Islet of Langerhans (tissue), 1 donor: Measurements from ENCODE around the gene ADRA2A.

Source experiments
- FAIRE-seq: peaks from one replicate; lab custom pipeline; 2011; peaks lifted over from hg19 to GRCh38; lab: Jason Lieb, UNC

ADRA2A gene

DNA sequence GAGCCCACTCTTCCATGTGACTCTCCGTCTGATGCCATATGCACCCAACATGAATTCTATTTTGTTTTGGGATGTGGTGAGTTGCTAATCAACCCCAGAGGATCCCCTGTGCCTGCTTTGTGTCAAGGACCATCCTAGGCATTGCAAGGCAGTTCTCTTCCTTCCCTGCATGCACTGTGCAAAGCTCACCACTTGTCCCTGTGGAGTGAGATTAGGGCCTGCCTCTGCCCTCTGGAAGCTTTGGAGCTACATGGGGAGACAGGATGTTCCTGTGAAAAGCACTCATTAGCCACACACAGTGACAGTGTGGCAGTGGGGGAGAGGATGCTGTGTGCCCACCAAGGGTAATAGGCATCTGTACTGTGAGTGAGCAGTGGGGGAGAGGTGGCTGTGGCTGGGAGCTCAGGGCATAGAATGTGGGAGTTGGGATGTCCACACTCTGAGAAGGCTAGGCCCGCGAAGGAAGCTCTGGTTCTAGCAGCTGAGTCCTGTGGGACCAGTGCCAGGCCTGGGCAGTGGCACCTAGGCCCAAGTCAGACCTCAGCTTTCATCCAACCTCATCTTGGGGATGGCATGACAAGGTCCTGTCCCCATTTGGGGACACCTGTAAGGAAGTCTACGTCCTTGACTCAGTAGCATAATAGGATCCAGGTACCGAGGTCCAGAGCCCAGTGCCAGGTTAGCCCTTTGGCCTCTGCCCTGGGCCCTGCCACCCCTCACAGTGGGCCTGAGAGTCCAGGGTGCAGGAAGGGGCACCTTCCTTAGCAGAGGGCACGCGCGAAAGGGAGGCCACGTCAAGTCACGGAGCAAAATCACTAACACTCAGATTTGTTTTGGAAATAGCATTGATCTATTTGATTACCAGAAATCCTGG is 6.6 kb downstream of the ADRA2A start:
- FAIRE-seq: no peak

DNA sequence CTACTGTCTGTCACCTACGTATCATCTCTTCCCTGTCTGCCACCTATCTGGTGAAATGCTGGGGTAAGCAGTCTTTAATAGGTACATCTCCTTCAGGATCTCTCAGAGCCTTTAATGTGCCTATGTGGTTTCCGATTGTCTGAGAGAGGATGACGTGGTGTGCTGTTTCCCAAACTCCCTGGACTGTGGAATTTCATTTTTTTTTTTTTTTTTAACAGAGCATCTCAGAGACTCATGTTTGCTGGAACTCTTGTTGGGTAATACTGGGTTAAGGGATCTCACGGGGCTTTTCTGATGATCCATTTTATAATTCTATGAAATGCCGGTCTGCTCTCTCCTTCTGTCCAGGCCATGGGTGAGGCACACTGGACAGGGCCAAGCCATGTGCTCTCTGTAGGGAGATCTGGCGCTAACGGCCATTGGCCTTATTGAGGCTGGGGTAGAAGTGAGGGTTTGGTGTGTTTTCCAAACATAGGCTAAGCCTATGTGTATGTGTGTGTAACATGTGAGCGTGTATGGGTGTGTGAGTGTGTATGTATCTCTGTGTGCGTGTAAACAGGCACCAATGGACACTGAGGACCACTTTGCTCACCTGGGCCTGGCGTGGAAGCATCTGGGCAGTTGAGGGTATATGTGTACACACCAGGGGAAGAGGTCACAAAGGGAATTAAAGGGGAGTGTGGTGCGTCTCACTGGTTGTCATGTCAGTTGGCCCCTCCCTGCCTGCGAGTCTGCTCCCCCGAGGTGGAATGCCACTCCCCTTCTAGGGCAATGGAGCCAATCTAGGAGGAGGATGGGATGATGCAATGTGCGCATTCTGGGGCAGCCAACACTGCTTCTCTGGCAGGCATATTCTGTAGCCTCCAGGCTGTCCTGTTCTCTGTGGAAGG is 7.8 kb downstream of the ADRA2A start:
- no peak for FAIRE-seq

DNA sequence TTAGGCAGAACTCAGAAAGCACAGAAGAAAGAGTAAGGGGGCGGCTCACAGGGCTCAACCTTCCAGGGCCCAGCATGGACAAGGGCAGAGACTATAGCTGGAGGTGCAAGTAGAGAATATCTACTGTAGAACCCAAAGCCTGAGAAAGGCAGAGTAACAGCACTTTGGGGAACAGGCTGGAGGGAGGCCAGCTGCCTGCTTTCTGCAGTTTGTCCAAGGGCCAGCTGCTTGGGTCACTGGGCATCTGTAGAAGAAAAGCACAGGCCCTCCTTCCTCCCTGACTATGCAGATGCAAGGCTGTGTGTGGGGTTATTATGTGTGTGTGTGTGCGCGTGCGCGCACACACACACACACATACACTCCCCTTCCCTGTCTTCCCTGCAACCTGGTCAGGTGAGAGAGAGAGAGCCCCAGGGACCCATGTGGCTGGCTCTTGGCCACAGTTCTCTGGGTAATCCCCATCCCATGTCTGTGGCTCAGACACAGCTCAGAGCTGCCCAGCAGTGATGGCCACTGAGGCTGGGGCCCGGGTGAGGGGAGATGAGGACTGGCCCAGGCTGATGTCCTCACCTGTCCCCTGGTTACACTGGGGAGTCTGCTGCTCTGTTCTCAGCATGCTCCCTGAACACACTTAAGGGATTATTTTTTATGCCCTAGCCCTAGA is 9.0 kb downstream of the ADRA2A start:
- FAIRE-seq: no peak

DNA sequence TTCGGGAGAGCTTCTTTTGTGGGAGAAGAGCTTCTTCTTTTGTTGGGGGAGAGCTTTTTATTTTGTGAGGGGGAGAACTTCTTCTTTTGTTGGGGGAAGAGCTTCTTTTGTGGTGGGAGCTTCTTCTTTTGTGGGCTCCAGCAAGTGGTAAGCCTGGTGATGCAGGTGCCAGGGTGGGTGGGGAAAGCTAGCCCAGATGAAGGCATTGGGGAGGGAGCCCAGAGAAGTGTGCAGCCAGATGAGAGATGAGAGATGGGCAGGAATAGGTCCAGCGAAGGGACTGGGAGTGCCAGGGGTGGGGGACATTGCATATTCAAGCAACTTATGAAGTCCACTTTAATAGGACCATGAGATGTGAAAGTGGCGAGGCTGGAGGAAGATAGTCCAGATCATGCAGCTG is 9.7 kb downstream of the ADRA2A start:
- no peak for FAIRE-seq

DNA sequence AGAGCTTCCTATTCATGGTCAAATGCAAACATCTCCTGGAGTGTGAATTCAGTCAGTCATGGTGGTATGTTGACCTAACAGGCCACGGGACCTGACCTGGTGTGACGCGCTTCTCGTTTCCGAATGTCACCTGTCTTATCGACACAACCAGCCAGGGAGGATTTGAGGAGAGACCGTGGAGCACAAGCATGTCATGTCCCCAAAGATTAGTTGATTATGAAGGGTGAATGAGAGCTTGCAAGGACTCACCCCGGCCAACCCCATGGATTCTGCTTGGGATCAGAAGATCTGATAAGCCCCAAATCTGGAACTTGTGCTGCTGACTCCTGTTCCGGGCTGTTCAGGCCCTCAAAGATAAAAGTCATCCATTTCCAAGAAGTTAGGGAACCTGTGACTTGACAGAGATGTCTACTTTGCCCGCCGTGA is 10.5 kb downstream of the ADRA2A start:
- FAIRE-seq: no peak

DNA sequence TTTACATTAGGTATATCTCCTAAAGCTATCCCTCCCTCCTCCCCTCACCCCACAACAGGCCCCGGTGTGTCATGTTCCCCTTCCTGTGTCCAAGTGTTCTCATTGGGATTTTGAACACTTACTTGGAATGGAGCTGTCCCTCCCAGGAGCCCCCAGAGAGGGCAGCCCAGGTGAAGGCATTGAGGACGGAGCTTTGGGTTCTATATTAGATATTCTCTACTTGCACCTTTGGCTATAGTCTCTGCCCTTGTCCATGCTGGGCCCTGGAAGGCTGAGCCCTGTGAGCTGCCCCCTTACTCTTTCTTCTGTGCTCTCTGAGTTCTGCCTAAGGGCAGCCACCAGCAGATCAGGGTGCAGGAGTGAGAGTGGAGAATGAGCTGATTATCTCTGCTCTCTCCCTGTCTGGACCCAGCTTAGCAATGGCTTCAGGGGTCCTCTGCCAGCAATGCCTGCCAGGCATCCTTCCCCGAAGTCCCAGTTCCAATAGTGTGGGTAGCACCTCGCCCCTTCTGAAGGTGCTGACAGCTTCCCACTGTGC is 11.2 kb downstream of the ADRA2A start:
- no peak for FAIRE-seq

DNA sequence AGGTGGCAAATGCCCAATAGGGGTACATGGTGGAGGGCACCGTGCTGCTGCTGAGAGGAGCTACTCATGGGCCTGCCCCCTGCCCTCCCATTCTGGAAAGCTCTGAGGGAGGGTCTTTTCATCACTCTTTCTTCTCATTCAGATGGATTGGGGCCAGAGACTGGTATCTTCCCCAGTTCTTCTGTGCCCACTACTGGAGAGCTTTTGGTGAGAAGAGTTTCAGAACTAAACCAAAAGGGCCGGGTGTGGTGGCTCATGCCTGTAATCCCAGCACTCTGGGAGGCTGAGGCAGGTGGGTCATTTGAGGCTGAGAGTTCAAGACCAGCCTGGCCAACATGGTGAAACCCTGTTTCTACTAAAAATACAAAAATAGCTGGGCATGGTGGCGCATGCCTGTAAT is 12.5 kb downstream of the ADRA2A start:
- FAIRE-seq: no peak

DNA sequence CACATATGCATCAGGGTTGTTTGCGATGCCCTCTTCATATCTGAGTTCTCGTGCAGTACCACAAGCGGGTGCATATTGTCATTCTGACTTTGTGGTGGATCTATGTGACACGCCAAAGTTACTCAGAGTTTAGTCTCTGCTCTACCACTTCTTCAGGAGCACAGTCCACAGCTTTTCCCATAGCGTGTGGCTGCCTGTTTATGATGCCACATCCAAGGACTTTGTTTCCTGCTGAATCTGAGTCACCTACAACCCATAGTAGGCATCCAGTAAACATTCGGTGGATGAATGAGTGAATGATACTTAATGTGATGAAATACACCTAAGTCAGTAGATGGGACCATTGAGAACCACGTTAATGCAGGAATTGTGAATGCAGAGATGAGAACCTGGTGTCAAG is 15.0 kb downstream of the ADRA2A start:
- FAIRE-seq: no peak

DNA sequence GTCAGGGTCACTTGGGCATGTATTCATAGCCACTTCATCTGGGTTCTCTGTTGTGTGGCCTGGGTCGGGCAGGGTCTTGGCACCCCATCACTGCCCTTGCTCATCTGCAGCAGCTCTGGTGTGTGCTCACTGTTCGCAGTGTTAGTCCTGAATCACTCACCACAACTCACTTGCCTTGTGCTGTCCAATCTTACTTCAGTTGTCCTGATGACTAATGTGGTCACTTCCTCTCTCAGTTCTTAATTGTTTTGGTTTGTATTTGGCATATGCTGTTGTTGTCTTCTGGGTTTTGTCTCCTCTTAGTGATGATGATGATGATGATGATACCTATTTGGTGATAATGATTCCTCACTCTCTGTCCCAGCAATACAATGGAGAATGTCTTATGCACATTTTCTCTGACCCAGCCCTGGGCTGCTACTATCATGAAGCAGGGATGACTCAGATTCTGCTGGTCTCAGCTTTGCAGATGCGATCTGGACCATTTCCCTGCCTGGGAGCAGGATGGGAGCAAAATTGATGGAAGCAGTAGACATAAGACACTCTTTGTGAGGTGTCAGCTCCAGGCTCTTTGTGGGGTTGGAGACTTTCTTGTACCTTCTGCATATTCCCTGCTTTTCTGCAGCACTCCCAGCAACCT is 17.0 kb downstream of the ADRA2A start:
- FAIRE-seq: no peak

DNA sequence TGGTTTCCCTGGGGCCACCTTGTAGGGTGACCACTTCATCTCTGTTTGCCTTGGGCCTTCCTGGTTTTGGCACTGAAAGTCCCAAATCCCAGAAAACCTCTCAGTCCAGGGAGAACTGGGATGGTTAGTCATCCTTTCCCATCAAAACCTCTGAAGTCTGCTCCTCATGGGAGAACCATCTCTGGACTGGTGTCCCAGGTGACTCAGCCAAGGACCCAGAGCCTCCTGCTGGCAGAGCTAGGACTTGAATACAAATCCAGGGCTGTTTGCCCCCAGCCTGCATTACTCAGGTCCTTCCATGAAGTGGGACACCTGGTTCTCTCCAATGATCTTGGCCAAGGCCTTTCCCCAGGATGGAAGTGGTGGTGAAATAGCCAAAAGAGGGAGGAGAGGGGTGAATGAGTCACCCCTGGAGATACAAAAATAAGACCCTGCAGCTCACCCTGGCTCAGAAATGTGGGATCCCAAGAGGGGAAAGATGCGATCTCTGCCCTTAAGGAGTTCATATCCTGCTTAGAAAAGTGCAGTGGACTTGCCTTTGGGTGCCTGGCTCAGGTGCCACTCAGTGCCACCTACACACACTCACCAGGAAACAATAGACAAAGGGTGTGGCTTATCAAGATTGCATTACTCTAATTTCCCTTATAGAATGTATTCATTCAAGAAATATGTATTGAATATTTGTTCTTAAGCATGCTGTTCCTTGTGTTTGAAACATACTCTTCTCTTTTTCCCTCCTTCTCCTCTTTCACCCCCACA is 22.0 kb downstream of the ADRA2A start:
- FAIRE-seq: no peak

DNA sequence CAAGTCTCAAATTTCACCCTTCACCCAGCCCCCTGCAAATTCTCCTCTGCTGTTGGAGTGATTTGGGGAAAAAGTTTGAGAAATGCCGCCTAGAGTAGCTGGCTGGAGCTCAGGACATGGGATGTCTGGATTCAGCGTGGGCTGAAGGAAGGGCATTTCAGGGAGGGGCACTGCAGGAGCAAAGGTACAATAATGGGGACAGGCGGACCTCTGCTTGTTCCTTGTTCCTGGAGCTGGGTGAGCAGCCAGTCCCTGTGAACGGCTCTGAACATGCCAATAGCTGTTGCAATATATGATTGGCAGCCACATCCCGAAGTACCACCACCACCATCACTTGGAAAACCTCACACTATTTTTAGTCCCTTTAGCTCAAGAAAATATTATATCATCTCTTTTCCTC is 23.4 kb downstream of the ADRA2A start:
- no peak for FAIRE-seq

DNA sequence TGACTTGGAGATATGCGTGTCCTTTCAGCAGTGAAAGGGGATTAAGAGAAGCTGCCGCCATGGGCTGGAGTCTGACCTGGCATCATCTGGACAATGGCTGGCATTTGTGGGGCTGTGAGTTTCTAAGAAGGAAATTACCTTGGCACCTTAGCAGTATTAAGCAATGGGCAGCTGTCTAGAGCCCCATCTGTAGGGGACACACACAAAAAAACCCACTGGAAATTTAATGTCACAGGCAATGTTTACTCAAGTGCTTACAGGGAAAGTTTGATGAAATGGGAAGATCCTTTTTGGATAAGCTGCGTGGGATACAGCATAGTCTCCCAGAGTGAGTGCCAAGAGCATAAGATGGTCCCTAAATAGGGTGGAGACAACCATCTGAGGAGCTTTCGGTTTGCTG is 25.0 kb downstream of the ADRA2A start:
- FAIRE-seq: no peak

DNA sequence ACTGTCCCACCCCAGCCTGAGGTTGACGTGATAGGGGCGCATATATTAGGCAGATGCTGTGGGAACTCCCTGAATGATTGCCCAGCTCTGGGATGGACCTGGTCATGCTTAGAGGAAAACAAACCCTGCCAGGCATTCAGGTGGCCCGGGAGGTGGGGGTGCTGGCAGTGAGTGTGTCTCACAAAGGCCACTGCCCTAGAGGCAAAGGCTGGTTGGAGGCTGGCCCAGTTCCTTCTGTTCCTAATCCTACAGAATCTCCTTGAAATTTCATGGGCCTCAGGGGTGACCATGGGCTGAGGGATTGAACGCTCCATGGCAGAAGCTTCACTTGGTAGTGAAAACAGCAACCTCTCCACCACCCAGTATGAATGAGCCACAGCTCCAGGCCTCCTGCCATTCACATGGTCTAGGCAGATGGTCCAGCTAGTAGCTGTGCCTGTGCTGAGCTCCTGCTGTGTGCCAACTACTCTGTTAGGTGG is 25.6 kb downstream of the ADRA2A start:
- FAIRE-seq: no peak

DNA sequence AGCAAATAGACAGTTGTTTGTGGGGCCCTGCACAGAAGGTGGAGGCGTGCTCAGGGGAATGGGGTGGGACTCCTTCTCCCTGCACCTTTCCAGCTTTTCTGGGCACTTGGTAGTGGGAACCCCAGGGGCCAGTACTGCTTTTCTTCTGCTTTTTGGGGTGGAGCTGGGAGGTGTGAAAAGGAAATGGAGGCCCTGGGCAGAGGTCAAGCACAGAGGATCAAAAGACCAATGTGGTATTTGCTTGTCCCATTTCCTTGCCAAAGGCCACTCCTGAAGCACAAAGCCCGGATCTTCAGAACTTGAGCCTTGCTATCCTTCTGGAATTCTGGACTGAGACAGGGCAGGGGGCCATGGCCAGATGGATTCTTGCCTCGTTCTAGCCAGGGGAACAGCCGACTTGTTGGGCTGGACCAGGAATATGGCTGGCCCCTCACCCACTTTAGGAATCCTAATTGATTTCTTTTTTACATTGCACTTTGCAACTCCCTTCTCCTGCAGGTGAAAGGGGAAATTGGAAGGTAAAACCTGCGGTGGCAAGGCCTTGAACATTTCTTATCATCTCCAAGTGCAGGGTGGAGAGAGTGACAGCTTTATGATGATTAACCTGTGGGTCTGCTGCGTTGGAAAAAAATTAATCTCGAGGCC is 26.5 kb downstream of the ADRA2A start:
- no peak for FAIRE-seq

DNA sequence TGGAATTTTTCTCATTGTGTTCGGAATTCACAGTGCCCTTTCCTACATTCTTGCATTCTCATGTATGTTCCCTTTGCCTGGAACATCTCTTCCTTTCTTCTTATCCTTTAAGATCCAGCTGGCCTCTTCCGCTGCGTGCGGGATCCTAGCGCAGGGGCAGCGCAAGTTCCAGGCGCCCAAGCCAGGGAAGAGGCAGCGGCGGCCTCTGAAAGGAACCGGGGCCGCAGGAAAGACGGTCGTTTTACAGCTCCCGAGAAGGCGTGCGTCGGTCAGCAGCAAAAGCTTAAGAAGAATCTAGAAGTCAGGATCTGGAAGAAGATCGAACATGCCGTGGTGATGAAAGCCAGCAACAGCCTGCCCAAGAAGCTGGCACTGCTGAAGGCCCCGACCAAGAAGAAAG is 28.0 kb downstream of the ADRA2A start:
- no peak for FAIRE-seq

DNA sequence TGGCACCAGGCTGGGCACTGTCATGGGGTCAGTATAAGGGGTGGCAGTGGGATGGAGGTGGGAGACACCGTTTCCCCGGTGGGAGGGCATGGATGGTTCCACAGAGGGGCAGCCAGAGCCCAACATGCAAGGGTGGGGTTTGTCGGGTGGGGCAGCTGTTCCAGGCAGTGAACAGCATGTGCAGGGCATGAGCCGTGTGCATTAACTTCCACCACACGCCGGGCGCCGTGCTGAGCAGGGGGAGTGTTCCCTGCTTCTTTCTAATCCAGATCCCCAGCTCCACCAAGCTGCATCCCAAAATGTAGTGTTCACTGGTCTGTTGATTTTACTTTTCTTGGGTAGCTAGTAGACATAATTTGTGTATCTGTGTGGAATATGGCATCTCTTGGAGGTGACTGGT is 29.3 kb downstream of the ADRA2A start:
- no peak for FAIRE-seq

DNA sequence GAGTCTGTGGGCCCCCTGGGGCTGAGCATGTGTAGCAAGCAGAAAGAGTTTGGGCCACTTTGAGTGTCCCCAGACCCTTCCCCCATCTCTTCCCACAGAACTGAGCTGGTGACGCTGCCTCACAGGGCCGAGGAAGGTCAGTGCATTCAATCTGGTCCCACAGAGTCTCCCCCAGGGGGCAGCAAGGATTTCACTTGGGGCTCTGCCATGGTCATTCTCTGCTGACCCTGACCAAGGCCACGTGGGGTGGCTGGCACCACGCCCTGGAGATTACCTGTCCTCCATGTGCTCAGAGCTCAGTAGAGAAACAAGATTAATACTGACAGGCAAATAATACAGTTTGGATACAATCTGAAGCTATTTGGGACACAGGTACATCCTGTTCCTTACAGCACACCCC is 30.2 kb downstream of the ADRA2A start:
- no peak for FAIRE-seq

DNA sequence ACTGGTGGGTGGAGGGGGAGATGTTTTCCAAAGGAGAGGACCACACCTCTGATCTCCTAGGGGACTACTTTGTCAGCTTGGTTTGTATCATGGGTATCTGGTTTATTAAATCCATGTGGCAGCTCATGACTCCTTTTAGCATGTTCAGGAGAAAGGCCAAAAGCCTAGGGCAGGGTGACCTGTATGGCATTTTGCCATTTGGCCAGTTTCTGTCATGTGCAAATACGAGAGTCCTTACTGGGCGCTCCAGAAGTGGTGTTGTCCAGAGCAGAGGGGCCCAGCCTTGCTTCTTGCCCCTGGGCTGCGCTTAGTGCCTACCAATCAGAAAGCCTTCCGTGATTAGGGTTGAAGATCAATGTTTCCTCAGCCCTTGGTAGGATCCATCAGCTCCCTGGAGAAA is 31.0 kb downstream of the ADRA2A start:
- FAIRE-seq: no peak

DNA sequence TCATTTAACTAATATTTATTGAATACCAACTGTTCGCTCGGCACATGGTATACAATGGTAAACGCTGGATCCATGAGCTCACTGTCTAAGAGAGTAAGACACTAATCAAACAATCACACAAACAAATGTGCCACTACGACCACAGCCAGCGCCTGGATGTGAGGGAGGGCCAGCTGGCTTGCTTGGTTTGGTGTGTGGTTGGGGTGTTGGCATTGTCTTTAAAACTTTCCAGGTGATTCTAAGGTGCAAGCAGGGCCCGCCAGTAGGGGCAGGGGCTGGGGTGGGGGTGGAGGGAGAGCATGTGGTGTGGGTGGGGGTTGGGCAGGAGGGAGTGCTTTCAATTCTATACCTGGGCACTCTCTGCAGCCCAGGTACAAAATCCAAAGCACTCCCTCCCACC is 31.6 kb downstream of the ADRA2A start:
- no peak for FAIRE-seq

DNA sequence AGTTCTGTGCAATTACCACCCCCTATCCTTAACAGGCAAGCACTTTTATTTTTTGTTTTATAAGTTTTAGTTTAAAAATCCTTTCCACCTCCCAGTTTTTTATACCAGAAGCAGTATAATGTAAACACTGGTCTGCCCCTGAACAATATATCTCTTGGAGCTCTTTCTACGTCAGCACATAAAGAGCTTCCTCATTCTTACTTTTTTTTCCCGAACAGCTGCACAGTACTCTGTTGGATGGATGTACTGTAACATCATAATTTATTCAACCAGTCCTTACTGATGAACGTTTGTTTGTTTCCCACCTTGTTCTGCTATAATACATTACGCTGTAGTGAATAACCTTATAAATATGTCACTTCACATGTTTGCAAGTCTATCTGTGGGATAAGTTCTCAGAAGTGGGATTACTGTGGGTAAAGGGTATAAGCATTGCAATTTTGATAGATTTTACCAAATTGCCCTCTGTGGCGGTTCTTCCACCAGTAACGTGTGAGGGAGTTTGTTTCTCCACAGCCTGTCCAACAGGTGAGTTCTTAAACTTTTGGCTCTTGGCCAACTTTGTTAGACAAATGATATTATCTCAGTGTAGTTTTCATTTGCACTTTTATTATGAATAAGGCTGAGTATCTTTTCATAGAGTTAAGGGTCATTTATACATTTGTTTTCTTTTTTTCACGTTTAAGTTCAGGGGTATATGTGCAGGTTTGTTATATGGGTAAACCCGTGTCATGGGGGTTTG is 32.8 kb downstream of the ADRA2A start:
- no peak for FAIRE-seq
